K562 (cell line): Measurements from ENCODE around the gene RNF19B. TPM values are rescaled to one million over a fixed set of nuclear protein-coding genes. Genes with fewer than 3 reads are reported as not detected.

Experiments
- ARNT ChIP-seq, 2 experiments: fragments of 450-650 bp; IDR thresholded peaks; 2 replicates each; pipeline ENCODE4 v1.6.1; 2016; ENCODE audit warnings: mild to moderate bottlenecking in 1 of 2
- CTBP1 ChIP-seq: fragments of 450-650 bp; IDR thresholded peaks from 2 replicates; pipeline ENCODE4 v1.6.1; 2016; ENCODE audit warnings: borderline replicate concordance
- DDX20 ChIP-seq: fragments of 450-650 bp; IDR thresholded peaks from 2 replicates; pipeline ENCODE4 v1.6.1; 2016; ENCODE audit warnings: missing genetic modification characterization, low read depth, mild to moderate bottlenecking, missing compliant biosample characterization, moderate library complexity
- ETV6 ChIP-seq, 3 experiments: fragments of 150-350 bp in 1 of 3; sonication (generic) in 1 of 3; formaldehyde crosslinking in 1 of 3; IDR thresholded peaks; 2 replicates each; pipeline versions ENCODE4 v1.6.1 to v1.8.0; 2014 to 2022; ENCODE audit warnings: borderline replicate concordance in 2 of 3, low read depth in 2 of 3, antibody characterized with exemption in 1 of 3, low read length in 1 of 3, mild to moderate bottlenecking in 1 of 3, missing genetic modification reagents in 1 of 3
- FOXJ2 ChIP-seq: fragments of 200-800 bp; sonication (Bioruptor generic); IDR thresholded peaks from 2 replicates; pipeline ENCODE4 v1.6.1; 2016; ENCODE audit warnings: missing genetic modification characterization, missing compliant biosample characterization
- JUND ChIP-seq, 2 experiments: IDR thresholded peaks; 2 replicates in 1 of 2; 3 replicates in 1 of 2; pipeline ENCODE4 v1.6.1; 2011; ENCODE audit warnings: borderline replicate concordance in 2 of 2, low read depth in 2 of 2, low read length in 2 of 2, improper control_type of control experiment in 1 of 2, missing biosample characterization in 1 of 2, missing genetic modification characterization in 1 of 2, missing genetic modification reagents in 1 of 2
- MAFK ChIP-seq: IDR thresholded peaks from 2 replicates; pipeline ENCODE4 v1.6.1; 2011; ENCODE audit warnings: low read length, improper control_type of control experiment
- MBD2 ChIP-seq: sonication (generic); IDR thresholded peaks from 2 replicates; pipeline ENCODE4 v1.6.1; 2016; ENCODE audit warnings: low read depth, borderline replicate concordance
- PHF8 ChIP-seq: fragments of 200-600 bp; sonication (generic); IDR thresholded peaks from 2 replicates; pipeline ENCODE4 v1.6.1; 2012; ENCODE audit warnings: mixed run types, mild to moderate bottlenecking, inconsistent platforms, low read length, moderate library complexity, borderline replicate concordance
- POLR2G ChIP-seq: fragments of 200-400 bp; formaldehyde crosslinking; IDR thresholded peaks from 2 replicates; pipeline ENCODE4 v1.6.1; 2017; ENCODE audit warnings: low read depth, mild to moderate bottlenecking, antibody characterized with exemption, low read length, moderate library complexity
- RBBP5 ChIP-seq: fragments of 200-600 bp; sonication (generic); IDR thresholded peaks from 2 replicates; pipeline ENCODE4 v1.6.1; 2012; ENCODE audit warnings: borderline replicate concordance, mild to moderate bottlenecking, low read length, control low read depth, inconsistent platforms; ENCODE audit not compliant: insufficient read depth, poor library complexity, severe bottlenecking
- RFX5 ChIP-seq: IDR thresholded peaks from 2 replicates; pipeline ENCODE4 v1.6.1; 2011; ENCODE audit warnings: low read depth, mild to moderate bottlenecking, improper control_type of control experiment, low read length
- SPI1 ChIP-seq: IDR thresholded peaks from 2 replicates; pipeline ENCODE4 v1.6.1; 2011; ENCODE audit warnings: low read depth, low read length, control low read depth, borderline replicate concordance
- TAL1 ChIP-seq: fragments of 450-650 bp; IDR thresholded peaks from 2 replicates; pipeline ENCODE4 v1.6.1; 2016; ENCODE audit warnings: mild to moderate bottlenecking
- ZEB2 ChIP-seq: fragments of 450-650 bp; IDR thresholded peaks from 2 replicates; pipeline ENCODE4 v1.6.1; 2016
- ZNF212 ChIP-seq: fragments of 450-650 bp; formaldehyde crosslinking; IDR thresholded peaks from 2 replicates; pipeline ENCODE4 v1.4.0; 2020; ENCODE audit warnings: mild to moderate bottlenecking
- ZNF41 ChIP-seq: fragments of 250-450 bp; sonication (Bioruptor Pico); conservative IDR thresholded peaks from 2 replicates; pipeline ENCODE4 v1.4.0; 2020; ENCODE audit warnings: mild to moderate bottlenecking
- ZNF668 ChIP-seq: fragments of 250-450 bp; sonication (Bioruptor Pico); IDR thresholded peaks from 2 replicates; pipeline ENCODE4 v1.8.0; 2022; ENCODE audit warnings: mild to moderate bottlenecking, inconsistent platforms
- ZNF699 ChIP-seq: fragments of 250-450 bp; sonication (Bioruptor Pico); IDR thresholded peaks from 2 replicates; pipeline ENCODE4 v1.8.0; 2021; ENCODE audit warnings: mild to moderate bottlenecking, moderate library complexity; ENCODE audit not compliant: insufficient replicate concordance
- ZNF766 ChIP-seq: fragments of 200-800 bp; sonication (Bioruptor generic); conservative IDR thresholded peaks from 2 replicates; pipeline ENCODE4 v1.6.1; 2016; ENCODE audit warnings: missing genetic modification characterization, missing compliant biosample characterization
- ZNF830 ChIP-seq: fragments of 250-450 bp; sonication (Bioruptor Pico); IDR thresholded peaks from 2 replicates; pipeline ENCODE4 v1.5.0; 2021; ENCODE audit warnings: mild to moderate bottlenecking
- polyA plus RNA-seq, 8 experiments: library from polyadenylated mRNA; depleted of rRNA in 4 of 8; stranded (reverse) in 5 of 8; unstranded in 3 of 8; fragments of >200 nt; fragmentation: Nextera tagmentation in 2 of 8; fragmentation: Illumina TruSeq in 1 of 8; extraction: Ambion mirVana in 2 of 8; extraction: Trizol in 1 of 8; gene quantifications; 2 replicates each; pipeline versions ENCODE4 v1.2.1 to v1.2.3, GENCODE V29; 2011 to 2014; ENCODE audit warnings: inconsistent platforms in 1 of 8, missing spikeins in 1 of 8
- total RNA-seq, 7 experiments: library from RNA; depleted of rRNA in 6 of 7; stranded (reverse); fragments of >200 nt in 6 of 7; fragmentation: Illumina TruSeq in 2 of 7; extraction: Trizol in 2 of 7; gene quantifications; 2 replicates each; pipeline versions ENCODE4 v1.2.1 to v1.2.3, GENCODE V29; 2011 to 2021; ENCODE audit warnings: low replicate concordance in 1 of 7
- TF ChIP-seq, protein P1 (sequence below): fragments of 250-450 bp; sonication (Bioruptor Pico); IDR thresholded peaks from 2 replicates; pipeline ENCODE4 v1.4.0; 2020
- TF ChIP-seq, protein P2 (sequence below): fragments of 450-650 bp; IDR thresholded peaks from 2 replicates; pipeline ENCODE4 v1.6.1; 2017; ENCODE audit warnings: mild to moderate bottlenecking, moderate library complexity
- TF ChIP-seq, protein P3 (sequence below): sonication (generic); formaldehyde crosslinking; IDR thresholded peaks from 2 replicates; pipeline ENCODE4 v1.8.1; 2022; ENCODE audit warnings: missing genetic modification reagents

The RNF19B gene
- total and polyA plus RNA-seq, 9 of the 15 experiments (the other 6 are each of a cell fraction or from before 2014, with no cell fraction given) = 2.6 to 14.9 (median 10.1) TPM

DNA sequence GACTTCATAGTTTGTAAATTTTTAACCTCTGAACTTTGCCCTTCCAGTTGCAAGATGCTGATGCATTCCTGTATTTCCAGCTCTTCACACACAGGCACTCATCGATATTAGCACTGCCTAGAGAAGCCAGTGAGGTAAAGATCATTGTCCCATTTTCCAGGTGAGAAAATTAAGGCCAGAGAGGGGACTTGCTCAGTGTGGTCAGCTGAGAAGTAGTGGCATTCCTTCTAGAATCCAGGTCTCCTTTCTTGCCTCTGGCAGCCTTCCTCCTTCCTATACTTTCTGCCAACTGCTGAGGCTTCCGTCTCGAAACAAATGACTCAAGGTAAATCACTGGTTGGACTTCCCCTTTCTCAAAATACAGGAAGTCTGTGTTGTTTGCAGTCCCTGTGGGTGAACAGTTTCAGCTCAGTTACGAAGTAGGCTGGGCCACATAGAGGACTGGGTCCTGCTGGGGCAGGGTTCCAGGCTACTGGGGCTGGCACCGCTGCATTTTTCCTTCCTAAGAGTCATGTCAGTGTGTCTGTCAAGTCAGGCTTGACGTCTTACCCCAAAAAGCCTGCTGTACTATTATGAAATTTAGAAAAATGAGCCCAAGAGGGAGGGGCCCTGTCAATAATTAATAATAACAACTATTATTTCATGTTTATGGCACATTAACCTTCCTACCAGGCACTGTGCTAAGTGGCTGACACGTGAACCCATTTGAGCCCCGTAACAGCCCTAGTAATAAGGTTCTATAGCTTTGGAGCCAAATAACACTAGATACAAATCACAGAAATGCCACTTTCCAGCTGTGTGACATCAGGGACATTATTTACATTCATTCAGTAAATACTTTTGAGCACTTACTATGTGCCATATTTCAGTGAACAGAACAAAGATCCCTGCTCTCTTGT is 16.6 kb upstream of the RNF19B start (continued):
- TF ChIP-seq ZNF668 = no peak
- TF ChIP-seq POLR2G = 0 out of 2 replicates have a peak, but pooled peaks have one; percentile 22
- TF ChIP-seq PHF8 = peak; percentile 60; the same call in 1 of the 2 replicates
- TF ChIP-seq CTBP1 = peak; percentile 82
- TF ChIP-seq MBD2 = no peak; the same call in 1 of the 2 replicates
- no peak; the same call in 1 of the 2 replicates for TF ChIP-seq ZNF830 (CRISPR knock-in tag)
- TF ChIP-seq ZNF766 (CRISPR knock-in tag) = peak; percentile 57; the same call in 1 of the 2 replicates
- peak; percentile 100 for TF ChIP-seq SPI1
- no peak for TF ChIP-seq RFX5
- 0 out of 2 replicates have a peak, but pooled peaks have one; percentile 29 for TF ChIP-seq FOXJ2 (tag)
- no peak for TF ChIP-seq ARNT (IDR thresholded peaks at IDR 0.05)
- TF ChIP-seq MAFK = 0 out of 2 replicates have a peak, but pooled peaks have one; percentile 32
- no peak for TF ChIP-seq TAL1
- no peak for TF ChIP-seq ZNF41 (CRISPR knock-in tag)
- TF ChIP-seq, protein P1, sequence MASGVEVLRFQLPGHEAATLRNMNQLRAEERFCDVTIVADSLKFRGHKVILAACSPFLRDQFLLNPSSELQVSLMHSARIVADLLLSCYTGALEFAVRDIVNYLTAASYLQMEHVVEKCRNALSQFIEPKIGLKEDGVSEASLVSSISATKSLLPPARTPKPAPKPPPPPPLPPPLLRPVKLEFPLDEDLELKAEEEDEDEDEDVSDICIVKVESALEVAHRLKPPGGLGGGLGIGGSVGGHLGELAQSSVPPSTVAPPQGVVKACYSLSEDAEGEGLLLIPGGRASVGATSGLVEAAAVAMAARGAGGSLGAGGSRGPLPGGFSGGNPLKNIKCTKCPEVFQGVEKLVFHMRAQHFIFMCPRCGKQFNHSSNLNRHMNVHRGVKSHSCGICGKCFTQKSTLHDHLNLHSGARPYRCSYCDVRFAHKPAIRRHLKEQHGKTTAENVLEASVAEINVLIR = no peak; the same call in 1 of the 2 replicates
- no peak for TF ChIP-seq ZNF212 (CRISPR knock-in tag)
- TF ChIP-seq ZEB2 = peak; percentile 29; the same call in 1 of the 2 replicates
- TF ChIP-seq, protein P2, sequence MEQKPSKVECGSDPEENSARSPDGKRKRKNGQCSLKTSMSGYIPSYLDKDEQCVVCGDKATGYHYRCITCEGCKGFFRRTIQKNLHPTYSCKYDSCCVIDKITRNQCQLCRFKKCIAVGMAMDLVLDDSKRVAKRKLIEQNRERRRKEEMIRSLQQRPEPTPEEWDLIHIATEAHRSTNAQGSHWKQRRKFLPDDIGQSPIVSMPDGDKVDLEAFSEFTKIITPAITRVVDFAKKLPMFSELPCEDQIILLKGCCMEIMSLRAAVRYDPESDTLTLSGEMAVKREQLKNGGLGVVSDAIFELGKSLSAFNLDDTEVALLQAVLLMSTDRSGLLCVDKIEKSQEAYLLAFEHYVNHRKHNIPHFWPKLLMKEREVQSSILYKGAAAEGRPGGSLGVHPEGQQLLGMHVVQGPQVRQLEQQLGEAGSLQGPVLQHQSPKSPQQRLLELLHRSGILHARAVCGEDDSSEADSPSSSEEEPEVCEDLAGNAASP = no peak
- TF ChIP-seq ETV6 (IDR thresholded peaks at IDR 0.05; ENCODE audit: borderline replicate concordance in 1 of 2, low read depth in 2 of 2, low read length in 1 of 2) = peak in 1 of 2 experiments; percentile 80; a peak in 2 of 4 replicates
- no peak for TF ChIP-seq ETV6 (CRISPR knock-in tag; IDR thresholded peaks at IDR 0.05; ENCODE audit: borderline replicate concordance)
- peak; percentile 57; the same call in 1 of the 2 replicates for TF ChIP-seq JUND (IDR thresholded peaks at IDR 0.05; ENCODE audit: borderline replicate concordance, low read depth, low read length)
- TF ChIP-seq JUND (tag; IDR thresholded peaks at IDR 0.05; ENCODE audit: borderline replicate concordance, low read depth, low read length) = peak; percentile 66; the same call in 2 of the 3 replicates
- no peak for TF ChIP-seq ZNF699 (CRISPR knock-in tag)
- no peak for TF ChIP-seq DDX20 (tag)
- peak; percentile 61 for TF ChIP-seq RBBP5
- TF ChIP-seq, protein P3, sequence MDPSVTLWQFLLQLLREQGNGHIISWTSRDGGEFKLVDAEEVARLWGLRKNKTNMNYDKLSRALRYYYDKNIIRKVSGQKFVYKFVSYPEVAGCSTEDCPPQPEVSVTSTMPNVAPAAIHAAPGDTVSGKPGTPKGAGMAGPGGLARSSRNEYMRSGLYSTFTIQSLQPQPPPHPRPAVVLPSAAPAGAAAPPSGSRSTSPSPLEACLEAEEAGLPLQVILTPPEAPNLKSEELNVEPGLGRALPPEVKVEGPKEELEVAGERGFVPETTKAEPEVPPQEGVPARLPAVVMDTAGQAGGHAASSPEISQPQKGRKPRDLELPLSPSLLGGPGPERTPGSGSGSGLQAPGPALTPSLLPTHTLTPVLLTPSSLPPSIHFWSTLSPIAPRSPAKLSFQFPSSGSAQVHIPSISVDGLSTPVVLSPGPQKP (CRISPR knock-in tag) = no peak
